Ovary (tissue), 9 donors: Measurements from ENCODE around the gene PITPNM3. TPM values are rescaled to one million over a fixed set of nuclear protein-coding genes. Genes with fewer than 3 reads are reported as not detected.
"Not testable (repeated sequence)": the region's sequence is repeated elsewhere in the genome, so short reads cannot be mapped to it uniquely, and the experiment has no call there.

ENCODE experiments used
- DNase-seq, 5 donors: peaks; one replicate each; pipeline ENCODE4 v3.0.0-alpha.2; 2019 to 2020
- H3K27ac ChIP-seq, 2 donors: fragments of 200-600 bp; one replicate each; pipeline versions ENCODE4 v1.5.1 to v1.8.0; 2019 to 2022
- H3K27me3 ChIP-seq: fragments of 200-600 bp; one replicate; pipeline ENCODE4 v1.8.0; 2022
- H3K36me3 ChIP-seq: fragments of 200-600 bp; sonication (generic); one replicate; pipeline ENCODE4 v1.5.1; 2019
- H3K4me1 ChIP-seq: one replicate; pipeline ENCODE4 v1.8.1; 2013; ENCODE audit warnings: mild to moderate bottlenecking, moderate library complexity; ENCODE audit not compliant: insufficient read depth
- H3K4me3 ChIP-seq: fragments of 200-600 bp; sonication (generic); one replicate; pipeline ENCODE4 v1.5.1; 2017
- H3K9me3 ChIP-seq, 2 donors: fragments of 200-600 bp in 1 of 2; sonication (generic) in 1 of 2; one replicate each; pipeline versions ENCODE4 v1.5.1 to v1.8.1; 2013 to 2019; ENCODE audit warnings: mild to moderate bottlenecking in 1 of 2, moderate library complexity in 1 of 2
- EP300 ChIP-seq: sonication (generic); formaldehyde crosslinking; IDR thresholded peaks from one replicate; pipeline ENCODE4 v1.6.1; 2017; ENCODE audit warnings: antibody characterized with exemption
- POLR2A ChIP-seq: fragments of 450-650 bp; IDR thresholded peaks from one replicate; pipeline ENCODE4 v1.6.1; 2017; ENCODE audit warnings: antibody characterized with exemption, mild to moderate bottlenecking, moderate library complexity
- WGBS, 3 donors: extraction: QIAGEN DNeasy Blood & Tissue Kit in 1 of 3; methylation state at CpG; one replicate each; pipeline versions ENCODE4 v1.1.5 to v1.1.7; 2013 to 2017; 5-methylcytosine and 5-hydroxymethylcytosine counted together
- intact Hi-C, 4 donors: fragments of 100-400 bp; cut with DNase I; formaldehyde crosslinking; loops; one replicate each; pipeline versions ENCODE4 v1.11.0 to v1.15.1; 2022 to 2023
- polyA plus RNA-seq, 2 donors: library from polyadenylated mRNA; stranded (reverse); fragments of 200-250 nt in 1 of 2; fragments of 350-450 nt in 1 of 2; fragmentation: Illumina TruSeq in 1 of 2; extraction: RNeasy Lipid Tissue Mini Kit (QIAGEN cat#74804) in 1 of 2; gene quantifications; one replicate each; pipeline ENCODE4 v1.2.3, GENCODE V29; 2013 to 2014
- total RNA-seq, 7 donors: library from RNA; depleted of rRNA in 2 of 7; stranded (reverse); fragments of >200 nt in 2 of 7; fragmentation: NEBNext Ultra II Directional in 3 of 7; extraction: Animal tissue kit (Norgen Biotek cat#: 25700) in 3 of 7; gene quantifications; one replicate each; pipeline versions ENCODE4 v1.1.0 to v1.2.4, GENCODE V29; 2016 to 2023
- TF ChIP-seq, protein P1 (sequence below), 3 donors: fragments of 450-650 bp in 2 of 3; fragments of 200-600 bp in 1 of 3; IDR thresholded peaks; one replicate each; pipeline versions ENCODE4 v1.5.1 to v1.8.0; 2016 to 2022; ENCODE audit warnings: antibody characterized with exemption in 3 of 3, mild to moderate bottlenecking in 1 of 3
- donor health status: DM: no; HTN: no; CAD: no; lungs with moderate emphysema.
- donor health status: DM: no; HTN: no; CAD: no.
- donor health status: Bipolar disorder and iron deficiency.
- donor health status: DM: yes; HTN: yes; CAD: no.
- donor health status: DM: no; HTN: no; CAD: no.
- donor health status: DM: yes; HTN: yes; CAD: no.

The PITPNM3 gene
- total and polyA plus RNA-seq, 9 donors, result 10.0 to 68.7 (median 17.9) TPM

DNA sequence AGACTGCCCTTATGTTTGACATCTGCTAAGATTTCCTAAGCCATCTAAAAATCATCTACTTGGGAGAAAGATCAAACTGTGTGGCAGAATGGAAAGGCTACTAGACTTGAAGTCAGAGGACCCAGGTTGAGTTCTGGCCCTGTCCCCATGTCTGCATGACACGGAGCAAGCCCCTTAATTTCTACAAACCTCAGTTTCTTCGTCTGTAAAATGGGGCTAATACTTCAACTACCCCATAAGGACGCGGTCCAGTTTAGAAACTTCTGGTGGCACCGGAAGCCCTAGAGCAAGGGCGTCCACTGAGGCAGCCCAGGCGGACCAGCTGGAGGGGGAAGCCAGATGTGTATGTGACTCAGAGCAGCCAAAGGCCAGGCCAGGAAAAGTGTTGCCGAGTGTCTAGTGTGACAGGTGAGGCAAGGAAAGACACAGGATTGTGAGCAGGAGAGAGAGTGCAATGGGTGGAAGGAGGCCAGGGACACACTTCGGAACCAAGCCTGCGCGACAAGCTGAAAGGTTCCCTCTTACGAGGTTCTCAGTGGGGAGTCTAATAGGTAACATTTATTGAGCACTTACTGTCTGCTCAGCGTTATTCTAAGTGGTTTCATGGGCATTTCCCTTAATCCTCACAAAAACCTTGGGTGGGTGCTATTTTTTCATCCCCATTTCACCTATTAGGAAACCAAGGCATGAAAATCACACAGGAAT, 17.8 kb upstream of the PITPNM3 start:
- WGBS, 3 donors, result 93 to 97% (median 96%) methylated on average over 13 of the region's 13 CpGs
- H3K9me3 ChIP-seq, result no peaks in the 10 kb centered on the region
- H3K27ac ChIP-seq, result no peak overlapping the region
- no peak for DNase-seq
- H3K4me3 ChIP-seq, result no peak overlapping the region
- H3K27me3 ChIP-seq, result no peaks in the 10 kb centered on the region
- H3K4me1 ChIP-seq, result peaks cover 9% of the 10 kb centered on the region
- TF ChIP-seq, protein P1, sequence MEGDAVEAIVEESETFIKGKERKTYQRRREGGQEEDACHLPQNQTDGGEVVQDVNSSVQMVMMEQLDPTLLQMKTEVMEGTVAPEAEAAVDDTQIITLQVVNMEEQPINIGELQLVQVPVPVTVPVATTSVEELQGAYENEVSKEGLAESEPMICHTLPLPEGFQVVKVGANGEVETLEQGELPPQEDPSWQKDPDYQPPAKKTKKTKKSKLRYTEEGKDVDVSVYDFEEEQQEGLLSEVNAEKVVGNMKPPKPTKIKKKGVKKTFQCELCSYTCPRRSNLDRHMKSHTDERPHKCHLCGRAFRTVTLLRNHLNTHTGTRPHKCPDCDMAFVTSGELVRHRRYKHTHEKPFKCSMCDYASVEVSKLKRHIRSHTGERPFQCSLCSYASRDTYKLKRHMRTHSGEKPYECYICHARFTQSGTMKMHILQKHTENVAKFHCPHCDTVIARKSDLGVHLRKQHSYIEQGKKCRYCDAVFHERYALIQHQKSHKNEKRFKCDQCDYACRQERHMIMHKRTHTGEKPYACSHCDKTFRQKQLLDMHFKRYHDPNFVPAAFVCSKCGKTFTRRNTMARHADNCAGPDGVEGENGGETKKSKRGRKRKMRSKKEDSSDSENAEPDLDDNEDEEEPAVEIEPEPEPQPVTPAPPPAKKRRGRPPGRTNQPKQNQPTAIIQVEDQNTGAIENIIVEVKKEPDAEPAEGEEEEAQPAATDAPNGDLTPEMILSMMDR (IDR thresholded peaks at IDR 0.05), result no peak
- TF ChIP-seq EP300, result no peak
- no peak for TF ChIP-seq POLR2A
- H3K36me3 ChIP-seq, result no peaks in the 10 kb centered on the region
- intact Hi-C loops, result no loop called here

DNA sequence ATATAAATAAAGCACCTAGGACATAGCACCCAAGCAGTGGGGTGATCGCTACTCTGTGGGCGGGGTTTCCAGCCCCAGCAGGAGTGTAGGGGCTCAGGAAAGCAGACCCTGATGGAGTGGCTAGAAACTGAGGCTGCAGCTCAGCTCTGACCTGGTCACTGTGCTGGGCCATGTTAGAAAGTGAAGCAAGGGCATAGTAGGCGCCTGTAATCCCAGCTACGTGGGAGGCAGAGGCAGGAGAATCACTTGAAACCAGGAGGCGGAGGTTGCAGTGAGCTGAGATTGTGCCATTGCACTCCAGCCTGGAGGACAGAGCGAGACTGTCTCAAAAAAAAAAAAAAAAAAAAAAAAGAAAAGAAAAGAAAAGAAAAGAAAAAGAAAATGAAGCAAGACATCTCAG, 17.1 kb upstream of the PITPNM3 start:
- H3K27ac ChIP-seq, DNase-seq, H3K27me3 ChIP-seq, H3K36me3 ChIP-seq, H3K4me1 ChIP-seq, H3K9me3 ChIP-seq, intact Hi-C loops, H3K4me3 ChIP-seq: not testable (repeated sequence)
- 94 to 98% (median 96%) methylated on average over 6 of the region's 6 CpGs for WGBS, 3 donors

DNA sequence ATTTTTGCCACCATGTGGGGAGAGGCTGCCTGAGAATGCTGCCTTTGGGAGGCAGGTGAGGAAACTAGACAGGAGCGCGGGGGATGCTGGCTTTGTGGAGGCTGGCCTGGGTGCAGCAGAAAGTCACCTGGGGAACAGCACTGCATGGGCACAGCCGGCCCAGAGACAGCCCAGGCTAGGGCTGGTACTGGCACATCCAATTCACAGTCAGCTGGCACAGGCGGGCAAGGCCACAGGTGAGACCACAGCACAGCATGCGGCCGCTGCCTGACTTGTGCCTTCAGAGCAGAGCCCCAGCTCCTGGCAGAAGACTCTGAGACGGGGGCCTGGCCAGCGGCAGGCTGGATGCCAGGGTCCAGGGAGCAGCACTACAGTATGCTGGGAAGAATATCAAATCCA, 16.6 kb upstream of the PITPNM3 start:
- no peaks in the 10 kb centered on the region for H3K27me3 ChIP-seq
- H3K4me3 ChIP-seq, result no peak overlapping the region
- no peaks in the 10 kb centered on the region for H3K36me3 ChIP-seq
- intact Hi-C loops, result no loop called here
- 95 to 100% (median 95%) methylated on average over 8 of the region's 8 CpGs for WGBS, 3 donors
- no peak overlapping the region for H3K27ac ChIP-seq
- no peak for DNase-seq
- H3K4me1 ChIP-seq, result peaks cover 9% of the 10 kb centered on the region
- H3K9me3 ChIP-seq, result no peaks in the 10 kb centered on the region
- TF ChIP-seq, protein P1 (IDR thresholded peaks at IDR 0.05), result no peak
- TF ChIP-seq POLR2A (no peak), EP300 (no peak)

DNA sequence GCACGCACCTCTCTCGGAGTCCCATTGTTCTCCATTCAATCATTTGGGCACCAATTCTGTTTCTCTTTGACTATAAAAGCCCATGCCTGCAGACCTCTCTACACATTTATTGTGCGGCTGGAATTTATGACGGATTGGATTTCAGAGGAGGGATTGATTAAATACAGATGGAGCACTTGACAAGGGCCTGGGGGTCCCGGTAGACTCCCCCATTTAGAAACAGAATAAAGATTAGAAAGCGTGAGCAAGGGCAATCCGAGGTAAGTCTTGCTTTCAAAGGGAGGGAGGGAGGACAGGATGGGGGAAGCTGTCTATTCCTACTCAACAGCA, 15.1 kb upstream of the PITPNM3 start:
- Histone ChIP-seq H3K36me3 (no peaks in the 10 kb centered on the region), H3K9me3 (no peaks in the 10 kb centered on the region), H3K27ac (no peak overlapping the region), H3K27me3 (no peaks in the 10 kb centered on the region), H3K4me3 (no peak overlapping the region), H3K4me1 (peaks cover 9% of the 10 kb centered on the region)
- 64 to 78% (median 77%) methylated on average over 7 of the region's 7 CpGs for WGBS, 3 donors
- intact Hi-C loops, result no loop called here
- no peak for DNase-seq
- no peak for TF ChIP-seq POLR2A

DNA sequence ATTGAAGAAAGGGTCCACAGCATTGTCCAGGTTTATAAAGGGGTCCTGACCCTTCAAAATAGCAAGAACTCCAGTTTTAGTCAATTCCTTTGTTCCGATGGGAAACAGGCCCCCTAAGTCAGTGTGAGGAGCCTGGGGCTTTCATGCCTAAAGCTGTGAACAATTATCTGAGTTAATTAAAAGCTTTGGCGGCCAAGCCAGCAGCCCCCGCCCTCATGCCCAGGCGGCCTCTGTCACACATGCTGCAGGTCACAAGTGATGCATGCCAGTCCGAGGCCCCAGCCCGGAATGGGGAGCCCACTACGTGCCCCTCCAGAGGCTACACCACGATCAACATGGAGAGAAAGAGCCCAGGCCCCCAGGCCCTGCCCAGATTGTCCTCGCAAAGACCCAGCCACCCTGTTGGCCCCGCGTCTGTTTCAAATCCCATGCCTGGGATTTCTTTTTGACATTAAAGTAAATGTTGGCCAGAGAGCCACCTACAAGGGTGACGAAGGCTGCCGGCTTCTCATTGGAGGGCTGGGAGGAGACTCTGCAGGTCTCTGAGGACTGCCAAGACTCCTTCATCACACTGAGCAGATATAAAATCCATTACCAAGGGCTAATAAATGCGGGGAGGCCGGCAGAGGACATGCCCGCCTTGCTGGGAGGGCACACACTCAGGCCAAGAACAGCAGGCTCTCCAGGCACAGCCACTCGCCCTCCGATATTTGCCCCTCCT, 14.5 kb upstream of the PITPNM3 start:
- TF ChIP-seq EP300, result no peak
- Histone ChIP-seq H3K9me3 (no peaks in the 10 kb centered on the region), H3K4me3 (no peak overlapping the region), H3K4me1 (peaks cover 9% of the 10 kb centered on the region), H3K36me3 (no peaks in the 10 kb centered on the region), H3K27ac (no peak overlapping the region), H3K27me3 (no peaks in the 10 kb centered on the region)
- WGBS, 3 donors, result 83 to 93% (median 93%) methylated on average over 18 of the region's 18 CpGs
- intact Hi-C loops, result no loop called here
- no peak for DNase-seq
